Cardiac fibroblast (primary cell): Measurements from ENCODE around the gene EIPR1.

Experiments used
- DNase-seq, 2 donors: peaks; one replicate each; pipeline versions ENCODE4 v3.0.0 to v3.0.0-alpha.2; 2010; ENCODE audit warnings: low read depth in 2 of 2
- H3K4me3 ChIP-seq, 2 donors: replicated peaks in 1 of 2; 1 replicate in 1 of 2; 2 replicates in 1 of 2; pipeline ENCODE4 v1.5.1; 2011; ENCODE audit warnings: low read depth in 2 of 2, low read length in 2 of 2, mild to moderate bottlenecking in 2 of 2, moderate library complexity in 1 of 2
- CTCF ChIP-seq: IDR thresholded peaks from one replicate; pipeline ENCODE4 v1.5.1; 2011; ENCODE audit warnings: low read depth, mild to moderate bottlenecking, low read length, inconsistent platforms

EIPR1 gene

GRCh38 chr2:3175568-3175955, 202.1 kb downstream of the EIPR1 start:
- DNase-seq = no peak
- no peak overlapping the region for H3K4me3 ChIP-seq
- TF ChIP-seq CTCF = no peak

GRCh38 chr2:3174626-3175567, 202.7 kb downstream of the EIPR1 start:
- H3K4me3 ChIP-seq = no peak overlapping the region
- no peak for TF ChIP-seq CTCF
- no peak for DNase-seq

- no peak for TF ChIP-seq CTCF
- DNase-seq = no peak
- H3K4me3 ChIP-seq = no peak overlapping the region
These were observed 204.6 kb downstream of the EIPR1 start for GRCh38 chr2:3173031-3173430.

GRCh38 chr2:3172265-3172935, 205.2 kb downstream of the EIPR1 start:
- DNase-seq = no peak
- no peak overlapping the region for H3K4me3 ChIP-seq

GRCh38 chr2:3171564-3172264, 205.9 kb downstream of the EIPR1 start:
- TF ChIP-seq CTCF = no peak
- DNase-seq = no peak
- H3K4me3 ChIP-seq = no peak overlapping the region

More at GRCh38 chr2:3172265-3172935, 205.2 kb downstream of the EIPR1 start:
- no peak for TF ChIP-seq CTCF

- no peak for TF ChIP-seq CTCF
These were observed 206.7 kb downstream of the EIPR1 start for GRCh38 chr2:3170792-3171455.

More at GRCh38 chr2:3170792-3171455, 206.7 kb downstream of the EIPR1 start:
- H3K4me3 ChIP-seq = no peak overlapping the region
- DNase-seq = no peak
